HepG2 (cell line): Measurements from ENCODE around the gene CST8. TPM values are rescaled to one million over a fixed set of nuclear protein-coding genes. Genes with fewer than 3 reads are reported as not detected.
A peak's percentile ranks its signal among the peaks of the same experiment; 100 is the strongest.

Experiments used
- BRD4 ChIP-seq: sonication (generic); formaldehyde crosslinking; IDR thresholded peaks from 2 replicates; pipeline ENCODE4 v1.4.0; 2020; ENCODE audit warnings: missing genetic modification reagents
- EED ChIP-seq: sonication (generic); formaldehyde crosslinking; IDR thresholded peaks from 2 replicates; pipeline ENCODE4 v1.5.0; 2020; ENCODE audit warnings: mild to moderate bottlenecking, missing genetic modification reagents
- FOXJ3 ChIP-seq: sonication (generic); formaldehyde crosslinking; IDR thresholded peaks from 2 replicates; pipeline ENCODE4 v1.4.0; 2020; ENCODE audit warnings: missing genetic modification reagents, mild to moderate bottlenecking, borderline replicate concordance
- KAT8 ChIP-seq: IDR thresholded peaks from 2 replicates; pipeline ENCODE4 v1.6.1; 2016; ENCODE audit warnings: missing genetic modification reagents, missing compliant biosample characterization
- MED13 ChIP-seq: sonication (generic); formaldehyde crosslinking; IDR thresholded peaks from 2 replicates; pipeline ENCODE4 v1.5.0; 2020; ENCODE audit warnings: missing genetic modification reagents
- SMC3 ChIP-seq: IDR thresholded peaks from 2 replicates; pipeline ENCODE4 v1.6.1; 2011; ENCODE audit warnings: low read length, improper control_type of control experiment
- SOX5 ChIP-seq: IDR thresholded peaks from 2 replicates; pipeline ENCODE4 v1.6.1; 2016; ENCODE audit warnings: borderline replicate concordance
- ZEB1 ChIP-seq: IDR thresholded peaks from 2 replicates; pipeline ENCODE4 v1.6.1; 2012; ENCODE audit warnings: mild to moderate bottlenecking, low read depth, inconsistent platforms; ENCODE audit not compliant: insufficient replicate concordance
- ZNF207 ChIP-seq: fragments of 450-650 bp; IDR thresholded peaks from 2 replicates; pipeline ENCODE4 v1.6.1; 2016; ENCODE audit warnings: antibody characterized with exemption, borderline replicate concordance
- ZNF251 ChIP-seq: sonication (generic); formaldehyde crosslinking; IDR thresholded peaks from 2 replicates; pipeline ENCODE4 v1.9.0; 2021; ENCODE audit warnings: mild to moderate bottlenecking, missing genetic modification reagents
- ZNF460 ChIP-seq: sonication (generic); formaldehyde crosslinking; IDR thresholded peaks from 2 replicates; pipeline ENCODE4 v1.5.1; 2020; ENCODE audit warnings: missing genetic modification reagents, mild to moderate bottlenecking, borderline replicate concordance
- ZNF644 ChIP-seq: IDR thresholded peaks from 2 replicates; pipeline ENCODE4 v1.6.1; 2016; ENCODE audit warnings: low read depth
- ZSCAN31 ChIP-seq: sonication (generic); formaldehyde crosslinking; IDR thresholded peaks from 2 replicates; pipeline ENCODE4 v1.5.0; 2020; ENCODE audit warnings: low read depth, mild to moderate bottlenecking, missing genetic modification reagents
- polyA plus RNA-seq, 8 experiments: library from polyadenylated mRNA; depleted of rRNA in 3 of 8; stranded (reverse) in 7 of 8; unstranded in 1 of 8; fragments of >200 nt; fragmentation: Illumina TruSeq in 4 of 8; extraction: Trizol in 4 of 8; gene quantifications; 2 replicates each; pipeline versions ENCODE4 v1.2.1 to v1.2.3, GENCODE V29; 2011 to 2016; ENCODE audit warnings: low read depth in 4 of 8, missing spikeins in 1 of 8, mixed read lengths in 1 of 8; ENCODE audit not compliant: insufficient read depth in 1 of 8
- total RNA-seq, 5 experiments: library from RNA; depleted of rRNA; stranded (reverse); fragments of >200 nt; fragmentation: Illumina TruSeq; extraction: Trizol; gene quantifications; 2 replicates each; pipeline ENCODE4 v1.2.3, GENCODE V29; 2016; ENCODE audit warnings: low read depth in 1 of 5
- TF ChIP-seq, protein P1 (sequence below): IDR thresholded peaks from 2 replicates; pipeline ENCODE4 v1.4.0; 2020; ENCODE audit warnings: mild to moderate bottlenecking, missing genetic modification reagents
- TF ChIP-seq, protein P2 (sequence below): sonication (generic); formaldehyde crosslinking; IDR thresholded peaks from 2 replicates; pipeline ENCODE4 v1.4.0; 2020; ENCODE audit warnings: missing genetic modification reagents
- TF ChIP-seq, protein P3 (sequence below): sonication (generic); formaldehyde crosslinking; IDR thresholded peaks from 2 replicates; pipeline ENCODE4 v1.4.0; 2020; ENCODE audit warnings: missing genetic modification reagents
- TF ChIP-seq, protein P4 (sequence below): sonication (generic); formaldehyde crosslinking; IDR thresholded peaks from 2 replicates; pipeline ENCODE4 v1.8.0; 2022; ENCODE audit warnings: mild to moderate bottlenecking, missing genetic modification reagents, borderline replicate concordance
- TF ChIP-seq, protein P5 (sequence below): sonication (generic); formaldehyde crosslinking; IDR thresholded peaks from 2 replicates; pipeline ENCODE4 v1.5.1; 2020; ENCODE audit warnings: mild to moderate bottlenecking, missing genetic modification reagents, moderate library complexity
- TF ChIP-seq, protein P6 (sequence below): sonication (generic); formaldehyde crosslinking; IDR thresholded peaks from 2 replicates; pipeline ENCODE4 v1.5.0; 2020; ENCODE audit warnings: mild to moderate bottlenecking, missing genetic modification reagents, moderate library complexity

The CST8 gene
- total and polyA plus RNA-seq, 2 of the 13 experiments (the other 11 are each of a cell fraction or from before 2014, with no cell fraction given) = not detected

DNA sequence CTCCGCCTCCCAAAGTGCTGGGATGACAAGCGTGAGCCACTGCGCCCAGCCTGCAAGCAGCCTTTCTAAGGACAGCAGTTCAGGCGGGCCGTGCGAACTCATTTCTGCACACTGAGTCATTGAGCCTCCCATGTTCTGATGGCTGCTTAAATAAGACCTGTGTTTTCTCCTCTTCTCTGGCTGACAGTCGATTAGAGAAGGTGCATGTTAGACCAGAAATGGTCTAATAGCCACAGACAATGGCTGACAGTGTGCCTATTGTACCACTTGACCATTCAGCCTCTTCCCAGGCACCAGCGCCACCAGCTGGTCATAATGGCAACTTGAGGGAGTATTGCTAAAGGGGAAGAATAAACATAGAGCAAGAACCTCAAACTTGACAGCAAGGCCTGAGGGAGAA is 44.4 kb upstream of the CST8 start (continued):
- TF ChIP-seq, protein P1, sequence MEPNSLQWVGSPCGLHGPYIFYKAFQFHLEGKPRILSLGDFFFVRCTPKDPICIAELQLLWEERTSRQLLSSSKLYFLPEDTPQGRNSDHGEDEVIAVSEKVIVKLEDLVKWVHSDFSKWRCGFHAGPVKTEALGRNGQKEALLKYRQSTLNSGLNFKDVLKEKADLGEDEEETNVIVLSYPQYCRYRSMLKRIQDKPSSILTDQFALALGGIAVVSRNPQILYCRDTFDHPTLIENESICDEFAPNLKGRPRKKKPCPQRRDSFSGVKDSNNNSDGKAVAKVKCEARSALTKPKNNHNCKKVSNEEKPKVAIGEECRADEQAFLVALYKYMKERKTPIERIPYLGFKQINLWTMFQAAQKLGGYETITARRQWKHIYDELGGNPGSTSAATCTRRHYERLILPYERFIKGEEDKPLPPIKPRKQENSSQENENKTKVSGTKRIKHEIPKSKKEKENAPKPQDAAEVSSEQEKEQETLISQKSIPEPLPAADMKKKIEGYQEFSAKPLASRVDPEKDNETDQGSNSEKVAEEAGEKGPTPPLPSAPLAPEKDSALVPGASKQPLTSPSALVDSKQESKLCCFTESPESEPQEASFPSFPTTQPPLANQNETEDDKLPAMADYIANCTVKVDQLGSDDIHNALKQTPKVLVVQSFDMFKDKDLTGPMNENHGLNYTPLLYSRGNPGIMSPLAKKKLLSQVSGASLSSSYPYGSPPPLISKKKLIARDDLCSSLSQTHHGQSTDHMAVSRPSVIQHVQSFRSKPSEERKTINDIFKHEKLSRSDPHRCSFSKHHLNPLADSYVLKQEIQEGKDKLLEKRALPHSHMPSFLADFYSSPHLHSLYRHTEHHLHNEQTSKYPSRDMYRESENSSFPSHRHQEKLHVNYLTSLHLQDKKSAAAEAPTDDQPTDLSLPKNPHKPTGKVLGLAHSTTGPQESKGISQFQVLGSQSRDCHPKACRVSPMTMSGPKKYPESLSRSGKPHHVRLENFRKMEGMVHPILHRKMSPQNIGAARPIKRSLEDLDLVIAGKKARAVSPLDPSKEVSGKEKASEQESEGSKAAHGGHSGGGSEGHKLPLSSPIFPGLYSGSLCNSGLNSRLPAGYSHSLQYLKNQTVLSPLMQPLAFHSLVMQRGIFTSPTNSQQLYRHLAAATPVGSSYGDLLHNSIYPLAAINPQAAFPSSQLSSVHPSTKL = no peak; the same call in 1 of the 2 replicates
- TF ChIP-seq SOX5 (CRISPR knock-in tag) (peak; percentile 62), ZNF251 (CRISPR knock-in tag) (no peak), SMC3 (peak; percentile 83), ZEB1 (no peak), KAT8 (no peak), MED13 (CRISPR knock-in tag) (0 out of 2 replicates have a peak, but pooled peaks have one; percentile 47), BRD4 (0 out of 2 replicates have a peak, but pooled peaks have one; percentile 33), ZSCAN31 (CRISPR knock-in tag) (peak; percentile 24; the same call in 1 of the 2 replicates), ZNF207 (no peak), EED (CRISPR knock-in tag) (peak; percentile 66; the same call in 1 of the 2 replicates), FOXJ3 (CRISPR knock-in tag) (no peak), ZNF460 (no peak), ZNF644 (CRISPR knock-in tag) (0 out of 2 replicates have a peak, but pooled peaks have one; percentile 43)
- TF ChIP-seq, protein P2, sequence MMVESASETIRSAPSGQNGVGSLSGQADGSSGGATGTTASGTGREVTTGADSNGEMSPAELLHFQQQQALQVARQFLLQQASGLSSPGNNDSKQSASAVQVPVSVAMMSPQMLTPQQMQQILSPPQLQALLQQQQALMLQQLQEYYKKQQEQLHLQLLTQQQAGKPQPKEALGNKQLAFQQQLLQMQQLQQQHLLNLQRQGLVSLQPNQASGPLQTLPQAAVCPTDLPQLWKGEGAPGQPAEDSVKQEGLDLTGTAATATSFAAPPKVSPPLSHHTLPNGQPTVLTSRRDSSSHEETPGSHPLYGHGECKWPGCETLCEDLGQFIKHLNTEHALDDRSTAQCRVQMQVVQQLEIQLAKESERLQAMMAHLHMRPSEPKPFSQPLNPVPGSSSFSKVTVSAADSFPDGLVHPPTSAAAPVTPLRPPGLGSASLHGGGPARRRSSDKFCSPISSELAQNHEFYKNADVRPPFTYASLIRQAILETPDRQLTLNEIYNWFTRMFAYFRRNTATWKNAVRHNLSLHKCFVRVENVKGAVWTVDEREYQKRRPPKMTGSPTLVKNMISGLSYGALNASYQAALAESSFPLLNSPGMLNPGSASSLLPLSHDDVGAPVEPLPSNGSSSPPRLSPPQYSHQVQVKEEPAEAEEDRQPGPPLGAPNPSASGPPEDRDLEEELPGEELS (CRISPR knock-in tag) = peak; percentile 21; the same call in 1 of the 2 replicates
- TF ChIP-seq, protein P3, sequence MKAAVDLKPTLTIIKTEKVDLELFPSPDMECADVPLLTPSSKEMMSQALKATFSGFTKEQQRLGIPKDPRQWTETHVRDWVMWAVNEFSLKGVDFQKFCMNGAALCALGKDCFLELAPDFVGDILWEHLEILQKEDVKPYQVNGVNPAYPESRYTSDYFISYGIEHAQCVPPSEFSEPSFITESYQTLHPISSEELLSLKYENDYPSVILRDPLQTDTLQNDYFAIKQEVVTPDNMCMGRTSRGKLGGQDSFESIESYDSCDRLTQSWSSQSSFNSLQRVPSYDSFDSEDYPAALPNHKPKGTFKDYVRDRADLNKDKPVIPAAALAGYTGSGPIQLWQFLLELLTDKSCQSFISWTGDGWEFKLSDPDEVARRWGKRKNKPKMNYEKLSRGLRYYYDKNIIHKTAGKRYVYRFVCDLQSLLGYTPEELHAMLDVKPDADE (CRISPR knock-in tag) = no peak
- TF ChIP-seq, protein P4, sequence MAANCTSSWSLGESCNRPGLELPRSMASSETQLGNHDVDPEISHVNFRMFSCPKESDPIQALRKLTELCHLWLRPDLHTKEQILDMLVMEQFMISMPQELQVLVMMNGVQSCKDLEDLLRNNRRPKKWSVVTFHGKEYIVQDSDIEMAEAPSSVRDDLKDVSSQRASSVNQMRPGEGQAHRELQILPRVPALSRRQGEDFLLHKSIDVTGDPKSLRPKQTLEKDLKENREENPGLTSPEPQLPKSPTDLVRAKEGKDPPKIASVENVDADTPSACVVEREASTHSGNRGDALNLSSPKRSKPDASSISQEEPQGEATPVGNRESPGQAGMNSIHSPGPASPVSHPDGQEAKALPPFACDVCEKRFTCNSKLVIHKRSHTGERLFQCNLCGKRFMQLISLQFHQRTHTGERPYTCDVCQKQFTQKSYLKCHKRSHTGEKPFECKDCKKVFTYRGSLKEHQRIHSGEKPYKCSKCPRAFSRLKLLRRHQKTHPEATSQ (CRISPR knock-in tag) = no peak
- TF ChIP-seq, protein P5, sequence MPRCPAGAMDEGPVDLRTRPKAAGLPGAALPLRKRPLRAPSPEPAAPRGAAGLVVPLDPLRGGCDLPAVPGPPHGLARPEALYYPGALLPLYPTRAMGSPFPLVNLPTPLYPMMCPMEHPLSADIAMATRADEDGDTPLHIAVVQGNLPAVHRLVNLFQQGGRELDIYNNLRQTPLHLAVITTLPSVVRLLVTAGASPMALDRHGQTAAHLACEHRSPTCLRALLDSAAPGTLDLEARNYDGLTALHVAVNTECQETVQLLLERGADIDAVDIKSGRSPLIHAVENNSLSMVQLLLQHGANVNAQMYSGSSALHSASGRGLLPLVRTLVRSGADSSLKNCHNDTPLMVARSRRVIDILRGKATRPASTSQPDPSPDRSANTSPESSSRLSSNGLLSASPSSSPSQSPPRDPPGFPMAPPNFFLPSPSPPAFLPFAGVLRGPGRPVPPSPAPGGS = peak; percentile 40; the same call in 1 of the 2 replicates
- TF ChIP-seq, protein P6, sequence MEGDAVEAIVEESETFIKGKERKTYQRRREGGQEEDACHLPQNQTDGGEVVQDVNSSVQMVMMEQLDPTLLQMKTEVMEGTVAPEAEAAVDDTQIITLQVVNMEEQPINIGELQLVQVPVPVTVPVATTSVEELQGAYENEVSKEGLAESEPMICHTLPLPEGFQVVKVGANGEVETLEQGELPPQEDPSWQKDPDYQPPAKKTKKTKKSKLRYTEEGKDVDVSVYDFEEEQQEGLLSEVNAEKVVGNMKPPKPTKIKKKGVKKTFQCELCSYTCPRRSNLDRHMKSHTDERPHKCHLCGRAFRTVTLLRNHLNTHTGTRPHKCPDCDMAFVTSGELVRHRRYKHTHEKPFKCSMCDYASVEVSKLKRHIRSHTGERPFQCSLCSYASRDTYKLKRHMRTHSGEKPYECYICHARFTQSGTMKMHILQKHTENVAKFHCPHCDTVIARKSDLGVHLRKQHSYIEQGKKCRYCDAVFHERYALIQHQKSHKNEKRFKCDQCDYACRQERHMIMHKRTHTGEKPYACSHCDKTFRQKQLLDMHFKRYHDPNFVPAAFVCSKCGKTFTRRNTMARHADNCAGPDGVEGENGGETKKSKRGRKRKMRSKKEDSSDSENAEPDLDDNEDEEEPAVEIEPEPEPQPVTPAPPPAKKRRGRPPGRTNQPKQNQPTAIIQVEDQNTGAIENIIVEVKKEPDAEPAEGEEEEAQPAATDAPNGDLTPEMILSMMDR = peak; percentile 93
